ENCODE measurements around the gene TXLNG.

Gene TXLNG

DNA sequence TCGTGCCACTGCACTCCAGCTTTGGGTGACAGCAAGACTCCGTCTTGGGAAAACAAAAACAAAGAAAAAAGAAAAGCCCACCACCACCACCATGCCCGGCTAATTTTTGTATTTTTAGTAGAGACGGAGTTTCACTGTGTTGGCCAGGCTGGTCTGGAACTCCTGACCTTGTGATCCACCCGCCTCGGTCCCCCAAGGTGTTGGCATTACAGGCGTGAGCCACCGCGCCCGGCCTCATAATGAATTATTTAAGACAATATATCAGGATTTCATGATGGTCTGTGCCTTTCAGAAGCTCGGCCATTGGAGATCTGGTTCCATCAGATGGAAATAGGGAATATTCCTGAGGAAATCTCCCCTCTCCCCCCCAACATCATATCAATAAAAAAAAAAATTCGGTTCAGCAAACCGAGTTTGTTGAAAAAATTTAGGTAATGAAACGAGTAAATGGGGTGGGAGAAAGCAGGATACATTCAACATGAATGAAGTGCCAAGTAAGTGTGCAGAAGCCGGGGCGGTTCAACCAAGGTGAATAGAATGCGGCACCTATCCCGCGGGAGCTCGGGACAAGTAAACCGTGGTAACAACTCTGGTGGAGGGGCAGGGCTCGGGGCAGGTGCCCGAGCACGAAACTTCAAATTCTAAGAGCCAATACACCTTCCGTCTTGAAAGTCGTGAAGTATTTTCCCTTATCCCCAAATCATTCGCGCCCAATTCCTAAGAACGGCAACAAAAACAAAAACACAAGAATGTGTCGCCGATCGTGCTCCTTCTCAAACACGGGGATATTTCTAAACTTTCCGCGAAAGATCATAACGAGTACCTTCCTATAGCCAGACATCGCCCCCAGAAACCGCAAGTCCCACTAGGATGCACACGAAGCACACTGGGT lies 773 bp upstream of the TXLNG start:
- no peak for DNase-seq

- DNase-seq = peak; percentile 28
These were observed 797 bp downstream of the TXLNG start for GRCh38 chrX:16786791-16787735.

DNA sequence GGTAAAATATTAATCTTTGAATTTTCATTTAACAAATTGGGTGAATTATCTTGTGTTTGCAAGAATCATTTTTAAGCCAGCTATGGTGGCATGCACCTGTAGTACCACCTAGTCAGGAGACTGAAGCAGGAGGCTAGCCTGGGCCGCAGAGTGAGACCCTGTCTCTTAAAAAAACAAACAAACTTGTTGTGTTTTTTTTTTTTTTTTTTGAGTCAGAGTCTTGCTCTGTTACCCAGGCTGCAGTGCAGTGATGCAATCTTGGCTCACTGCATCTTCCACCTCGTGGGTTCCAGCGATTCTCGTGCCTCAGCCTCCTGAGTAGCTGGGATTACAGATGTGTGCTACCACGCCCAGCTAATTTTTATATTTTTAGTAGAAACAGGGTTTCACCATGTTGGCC lies 2.2 kb downstream of the TXLNG start:
- no peak for DNase-seq

GRCh38 chrX:16796298-16796697 lies 10.0 kb downstream of the TXLNG start:
- DNase-seq = no peak

GRCh38 chrX:16797358-16797757 lies 11.1 kb downstream of the TXLNG start:
- DNase-seq = no peak

GRCh38 chrX:16797841-16798240 lies 11.6 kb downstream of the TXLNG start:
- no peak for DNase-seq

DNA sequence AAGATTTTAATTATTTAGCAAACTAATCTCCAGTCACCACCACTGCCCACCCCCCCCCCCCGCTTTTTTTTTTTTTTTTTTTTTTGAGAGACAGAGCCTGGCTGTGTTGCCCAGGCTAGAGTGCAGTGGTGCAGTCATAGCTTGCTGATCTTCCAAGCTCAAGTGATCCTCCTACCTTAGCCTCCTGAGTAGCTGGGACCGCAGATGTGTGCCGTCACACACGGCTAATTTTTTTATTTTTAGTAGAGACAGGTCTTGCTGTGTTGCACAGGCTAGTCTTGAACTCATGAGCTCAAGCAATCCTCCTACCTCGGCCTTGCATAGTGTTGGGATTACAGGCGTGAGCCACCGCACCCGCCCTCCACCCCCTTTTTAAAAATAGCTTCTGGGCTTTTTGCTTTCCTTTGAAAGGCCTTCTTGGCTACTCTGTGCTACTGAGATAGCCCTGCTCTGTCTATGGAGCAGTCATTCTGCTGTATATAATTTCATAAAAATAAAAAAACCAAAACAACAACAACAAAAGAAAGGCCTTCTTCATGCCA lies 18.7 kb downstream of the TXLNG start:
- no peak for DNase-seq

- DNase-seq = no peak
These were observed 21.3 kb downstream of the TXLNG start for GRCh38 chrX:16807548-16807947.

DNA sequence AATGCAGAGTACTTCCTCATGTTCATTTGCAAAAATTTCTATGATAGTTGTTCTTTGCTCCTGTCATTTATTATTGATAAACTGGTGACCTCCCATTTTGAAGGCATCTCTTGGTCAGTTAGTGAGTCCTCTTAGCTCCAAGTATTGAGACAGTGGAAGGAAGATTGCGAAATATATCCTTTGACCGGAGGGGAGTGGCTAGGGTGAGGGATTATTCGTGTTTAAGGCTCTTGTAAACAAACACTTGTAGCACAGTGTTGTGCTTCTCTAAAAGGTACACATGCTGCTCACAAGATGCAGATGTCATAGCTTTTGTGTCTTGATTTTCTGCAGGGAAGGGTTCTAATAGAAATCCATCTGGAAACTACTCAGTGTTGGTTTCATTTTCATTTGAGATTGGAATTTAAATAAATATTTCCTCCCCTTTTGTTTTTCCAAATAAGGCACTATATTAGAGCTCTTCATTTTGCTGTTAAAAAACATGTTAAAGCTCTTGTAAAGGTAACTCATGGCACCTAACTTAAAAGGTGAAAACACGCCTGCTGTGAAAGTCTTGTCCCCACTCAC lies 21.8 kb downstream of the TXLNG start:
- no peak for DNase-seq

GRCh38 chrX:16814597-16814996 lies 28.3 kb downstream of the TXLNG start:
- no peak for DNase-seq

DNA sequence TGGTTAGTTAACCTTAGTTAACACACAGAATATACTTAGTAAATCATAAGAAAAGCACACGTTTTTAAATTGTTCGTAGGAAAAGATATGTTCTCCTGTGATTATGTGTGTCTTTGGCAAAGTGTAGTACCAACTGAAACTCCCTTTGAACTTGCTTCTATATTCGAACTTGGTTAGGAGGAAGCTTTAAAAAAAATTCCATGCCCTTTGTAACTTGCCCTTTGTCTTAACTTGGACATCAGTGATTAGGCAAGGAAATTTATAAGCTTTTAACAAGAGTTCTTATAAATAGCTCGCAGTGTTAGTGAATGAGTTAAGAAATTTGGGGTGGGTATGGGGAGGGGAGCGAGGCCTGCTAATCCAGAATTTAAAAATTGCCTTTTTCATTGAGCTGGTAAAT lies 33.4 kb downstream of the TXLNG start:
- DNase-seq = no peak

DNA sequence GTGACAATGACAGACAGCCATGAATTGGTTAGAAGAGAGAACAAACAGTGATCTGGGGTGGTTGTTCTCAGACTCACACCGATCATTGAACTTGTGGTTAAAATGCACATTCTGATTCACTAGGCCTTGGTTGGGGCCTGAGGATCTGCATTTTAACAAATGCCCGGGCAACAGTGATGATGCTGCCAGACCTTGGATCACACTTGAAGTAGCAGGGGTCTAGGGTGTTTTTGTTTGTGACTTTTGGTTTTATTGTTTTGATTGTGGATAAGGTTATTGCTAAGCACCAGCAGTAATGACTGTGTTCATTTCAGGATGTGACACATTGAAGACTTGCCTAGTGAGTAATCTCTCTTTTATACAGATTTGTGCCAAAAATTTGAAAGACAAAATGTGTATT lies 36.5 kb downstream of the TXLNG start:
- DNase-seq = no peak

- DNase-seq = no peak
These were observed 39.2 kb downstream of the TXLNG start for GRCh38 chrX:16825264-16826035.

GRCh38 chrX:16826207-16826606 lies 39.9 kb downstream of the TXLNG start:
- DNase-seq = no peak

- no peak for DNase-seq
These were observed 41.0 kb downstream of the TXLNG start for GRCh38 chrX:16827225-16827624.

GRCh38 chrX:16828124-16828908 lies 42.0 kb downstream of the TXLNG start:
- DNase-seq = peak; percentile 25

- no peak for DNase-seq
These were observed 46.0 kb downstream of the TXLNG start for GRCh38 chrX:16832301-16832700.

DNA sequence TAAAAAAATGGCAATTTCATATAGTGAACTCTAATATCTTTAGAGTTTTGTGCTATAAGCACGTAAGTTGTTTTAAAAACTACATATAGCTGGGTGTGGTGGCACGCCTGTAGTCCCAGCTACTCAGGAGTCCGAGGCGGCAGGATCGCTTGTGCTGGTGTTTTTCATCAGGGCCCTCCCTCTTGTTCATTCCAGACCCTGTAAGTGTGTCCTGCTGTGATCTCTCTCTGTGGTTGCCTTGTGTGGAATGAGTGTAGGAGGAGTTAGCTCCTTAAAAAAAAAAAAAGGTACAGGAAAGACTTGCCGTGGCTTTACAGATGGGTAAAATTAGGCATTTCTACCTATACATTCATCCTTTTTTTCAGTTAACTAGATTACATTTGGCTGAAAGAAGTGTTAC lies 48.5 kb downstream of the TXLNG start:
- DNase-seq = no peak

DNA sequence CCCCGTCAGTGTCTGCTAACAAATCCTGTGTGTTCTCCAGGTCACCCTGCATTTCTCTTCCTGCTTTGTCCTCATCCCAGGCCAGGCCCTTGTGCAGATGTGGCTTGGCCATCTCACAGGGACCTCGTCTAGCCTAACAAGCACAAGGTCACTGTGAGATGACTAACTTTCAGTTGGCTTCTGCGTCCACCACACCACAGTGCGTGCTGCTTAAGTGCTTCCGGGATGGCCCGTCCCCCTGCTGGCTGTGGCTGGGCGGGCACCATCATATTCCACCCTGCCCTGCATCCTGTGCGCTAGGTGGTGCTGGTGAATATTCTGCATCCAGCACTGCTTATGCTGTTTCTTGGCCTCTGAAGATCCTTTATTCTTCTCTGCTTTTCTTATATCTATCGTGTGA lies 50.1 kb downstream of the TXLNG start:
- DNase-seq = no peak

- DNase-seq = no peak
These were observed 52.2 kb downstream of the TXLNG start for GRCh38 chrX:16838202-16839066.

Measured in left hindlimb (tissue), 1 donor.